Ovary (tissue), 3 donors: ENCODE measurements around the gene KRT75.

Experiments
- EP300 ChIP-seq: sonication (generic); formaldehyde crosslinking; IDR thresholded peaks from one replicate; pipeline ENCODE4 v1.6.1; 2017; ENCODE audit warnings: antibody characterized with exemption
- POLR2A ChIP-seq: fragments of 450-650 bp; IDR thresholded peaks from one replicate; pipeline ENCODE4 v1.6.1; 2017; ENCODE audit warnings: antibody characterized with exemption, mild to moderate bottlenecking, moderate library complexity
- TF ChIP-seq, protein P1 (sequence below), 3 donors: fragments of 450-650 bp in 2 of 3; fragments of 200-600 bp in 1 of 3; IDR thresholded peaks; one replicate each; pipeline versions ENCODE4 v1.5.1 to v1.8.0; 2016 to 2022; ENCODE audit warnings: antibody characterized with exemption in 3 of 3, mild to moderate bottlenecking in 1 of 3
- donor health status: DM: no; HTN: no; CAD: no.

DNA sequence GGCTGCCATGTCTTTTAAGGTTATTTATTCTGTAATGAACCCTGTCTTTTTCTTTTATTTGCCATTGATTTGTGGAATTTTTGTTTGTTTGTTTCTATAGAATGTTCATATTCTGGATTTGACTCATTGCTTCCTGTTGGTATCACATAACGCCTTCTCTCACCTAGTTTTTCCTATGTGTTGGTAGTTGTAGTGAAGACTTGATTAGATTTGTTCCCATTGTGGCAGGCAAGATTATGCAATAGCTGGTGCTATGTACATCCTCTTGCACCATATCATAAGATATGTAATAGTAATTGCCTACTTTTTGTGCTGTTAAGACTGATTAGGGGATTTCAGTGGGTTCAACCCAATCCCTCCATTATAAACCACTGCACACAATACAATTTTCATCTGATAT is 21.6 kb upstream of the KRT75 start:
- TF ChIP-seq, protein P1, sequence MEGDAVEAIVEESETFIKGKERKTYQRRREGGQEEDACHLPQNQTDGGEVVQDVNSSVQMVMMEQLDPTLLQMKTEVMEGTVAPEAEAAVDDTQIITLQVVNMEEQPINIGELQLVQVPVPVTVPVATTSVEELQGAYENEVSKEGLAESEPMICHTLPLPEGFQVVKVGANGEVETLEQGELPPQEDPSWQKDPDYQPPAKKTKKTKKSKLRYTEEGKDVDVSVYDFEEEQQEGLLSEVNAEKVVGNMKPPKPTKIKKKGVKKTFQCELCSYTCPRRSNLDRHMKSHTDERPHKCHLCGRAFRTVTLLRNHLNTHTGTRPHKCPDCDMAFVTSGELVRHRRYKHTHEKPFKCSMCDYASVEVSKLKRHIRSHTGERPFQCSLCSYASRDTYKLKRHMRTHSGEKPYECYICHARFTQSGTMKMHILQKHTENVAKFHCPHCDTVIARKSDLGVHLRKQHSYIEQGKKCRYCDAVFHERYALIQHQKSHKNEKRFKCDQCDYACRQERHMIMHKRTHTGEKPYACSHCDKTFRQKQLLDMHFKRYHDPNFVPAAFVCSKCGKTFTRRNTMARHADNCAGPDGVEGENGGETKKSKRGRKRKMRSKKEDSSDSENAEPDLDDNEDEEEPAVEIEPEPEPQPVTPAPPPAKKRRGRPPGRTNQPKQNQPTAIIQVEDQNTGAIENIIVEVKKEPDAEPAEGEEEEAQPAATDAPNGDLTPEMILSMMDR (IDR thresholded peaks at IDR 0.05): no peak
- no peak for TF ChIP-seq POLR2A
- TF ChIP-seq EP300: no peak
